Stimulated activated effector memory CD8-positive, alpha-beta T cell treated with anti-CD3 and anti-CD28 coated beads, Interleukin-12 subunit alpha, Interleukin-12 subunit beta, amount 100 ng/mL, for 72 hours (primary cell): ENCODE results near the gene PRSS56.
A peak's percentile ranks its signal among the peaks of the same experiment; 100 is the strongest.
"Not testable (repeated sequence)": the region's sequence is repeated elsewhere in the genome, so short reads cannot be mapped to it uniquely, and the experiment has no call there.

Experiments
- ATAC-seq: fragments of 150-1000 bp; cut with Tn5 transposase; 2 replicates; pipeline ENCODE4 v1.10.0; 2021
- DNase-seq, 2 donors: peaks; one replicate each; pipeline ENCODE4 v3.0.0; 2021 to 2022; ENCODE audit warnings: low spot score in 2 of 2
- H3K27ac Mint-ChIP-seq: one replicate; pipeline ENCODE4 v1.8.0; 2022; ENCODE audit warnings: mild to moderate bottlenecking, mixed read lengths
- H3K36me3 Mint-ChIP-seq: one replicate; pipeline ENCODE4 v1.8.0; 2022; ENCODE audit warnings: mild to moderate bottlenecking, mixed read lengths
- H3K4me1 Mint-ChIP-seq: one replicate; pipeline ENCODE4 v1.8.0; 2022; ENCODE audit warnings: mixed read lengths
- H3K4me3 Mint-ChIP-seq: one replicate; pipeline ENCODE4 v1.8.0; 2022; ENCODE audit warnings: mild to moderate bottlenecking, mixed read lengths
- H3K9me3 Mint-ChIP-seq: one replicate; pipeline ENCODE4 v1.8.0; 2022; ENCODE audit warnings: mixed read lengths

The PRSS56 gene

DNA sequence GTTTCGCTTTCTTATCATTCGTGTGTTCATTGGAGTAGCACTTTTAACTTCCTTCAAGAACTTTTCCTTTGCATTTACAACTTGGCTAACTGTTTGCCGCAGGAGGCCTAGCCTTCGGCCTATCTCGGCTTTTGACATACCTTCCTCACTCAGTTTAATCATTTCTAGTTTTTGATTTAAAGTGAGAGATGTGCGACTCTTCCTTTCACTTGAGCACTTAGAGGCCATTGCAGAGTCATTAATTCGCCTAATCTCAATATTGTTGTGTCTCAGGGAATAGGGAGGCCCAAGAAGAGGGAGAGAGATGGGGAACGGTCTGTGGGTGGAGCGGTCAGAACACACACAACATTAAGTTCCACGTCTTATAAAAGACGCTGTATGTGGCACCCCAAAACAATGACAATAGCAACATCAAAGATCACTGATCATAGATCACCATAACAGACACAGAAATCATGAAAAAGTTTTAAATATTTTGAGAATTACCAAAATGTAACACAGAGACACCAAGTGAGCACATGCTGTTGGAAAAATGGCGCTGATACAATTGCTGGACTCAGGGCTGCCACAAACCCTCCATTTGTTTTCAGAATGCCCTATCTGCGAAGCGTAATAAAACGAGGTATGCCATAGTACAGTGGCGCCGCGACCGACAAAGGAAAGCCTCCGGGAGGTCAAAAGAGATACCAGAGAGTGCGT, 29.6 kb downstream of the PRSS56 start:
- Mint-ChIP-seq H3K36me3 (peaks cover 52% of the 10 kb centered on the region), H3K4me3 (peak overlapping the region; percentile 89), H3K9me3 (no peaks in the 10 kb centered on the region), H3K4me1 (peaks cover 63% of the 10 kb centered on the region), H3K27ac (peak overlapping the region; percentile 98)
- ATAC-seq = no peak
- DNase-seq = no peak

DNA sequence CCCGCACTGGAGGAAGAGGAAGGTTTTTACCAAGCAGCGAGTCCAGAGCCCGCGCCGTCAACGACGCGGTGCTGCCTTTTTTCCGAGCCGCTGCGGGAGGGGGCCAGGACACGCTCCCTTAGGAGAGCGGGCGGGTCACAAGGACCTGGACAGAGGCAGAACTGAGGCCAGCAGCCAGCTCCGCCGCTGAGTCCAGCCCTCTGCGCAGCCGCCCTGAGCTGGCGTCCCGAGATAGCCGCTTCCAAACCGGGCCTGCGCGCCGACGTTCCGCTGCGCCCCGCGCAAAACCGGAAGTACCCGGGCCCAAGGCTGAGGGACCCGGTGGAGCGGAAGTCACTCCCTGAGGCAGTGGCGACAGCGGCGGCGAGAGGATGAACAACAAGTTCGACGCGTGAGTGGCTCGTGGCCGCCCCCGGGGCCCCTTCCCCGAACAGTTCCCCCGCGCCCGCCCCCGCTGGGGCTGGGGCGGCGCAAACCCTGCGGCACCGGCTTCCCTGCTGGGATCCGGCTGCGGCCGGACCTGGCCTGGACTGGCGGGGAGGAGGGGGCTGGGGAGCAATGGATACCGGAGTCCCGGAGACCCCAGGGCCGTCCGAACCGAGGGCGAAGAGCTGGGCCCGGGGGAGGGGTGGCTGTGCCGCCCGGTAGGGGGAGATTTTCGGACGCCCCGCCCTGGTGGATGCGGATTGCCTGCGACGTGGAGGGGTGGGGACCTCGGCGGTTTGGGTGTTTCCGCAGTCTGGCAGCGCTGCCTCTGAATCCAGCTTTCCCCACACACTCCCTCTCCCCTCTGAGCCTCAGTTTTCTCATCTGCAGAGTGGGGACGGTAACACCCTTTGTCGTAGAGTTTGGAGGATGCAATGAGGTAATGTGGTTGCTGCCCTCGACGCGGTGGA, 30.4 kb downstream of the PRSS56 start, which contains the start of the genes EIF4E2 and TIGD1:
EIF4E2 (plus strand) TSS at position 336 of the 896 bp plus-strand sequence; CDS start at position 372, 36 bp downstream.
TIGD1 (minus strand) TSS at position 204 of the 896 bp plus-strand sequence. CDS start 675 bp downstream, outside the sequence.
- H3K4me3 Mint-ChIP-seq = peak within 1 kb of the TSS; percentile 89
- H3K4me1 Mint-ChIP-seq = peaks cover 68% of the 10 kb centered on the region
- peak within 1 kb of the TSS; percentile 98 for H3K27ac Mint-ChIP-seq
- ATAC-seq (peak; percentile 96), DNase-seq (peak; percentile 85 to 94)
- H3K36me3 Mint-ChIP-seq = peaks cover 54% of the 10 kb centered on the region
- no peaks in the 10 kb centered on the region for H3K9me3 Mint-ChIP-seq

DNA sequence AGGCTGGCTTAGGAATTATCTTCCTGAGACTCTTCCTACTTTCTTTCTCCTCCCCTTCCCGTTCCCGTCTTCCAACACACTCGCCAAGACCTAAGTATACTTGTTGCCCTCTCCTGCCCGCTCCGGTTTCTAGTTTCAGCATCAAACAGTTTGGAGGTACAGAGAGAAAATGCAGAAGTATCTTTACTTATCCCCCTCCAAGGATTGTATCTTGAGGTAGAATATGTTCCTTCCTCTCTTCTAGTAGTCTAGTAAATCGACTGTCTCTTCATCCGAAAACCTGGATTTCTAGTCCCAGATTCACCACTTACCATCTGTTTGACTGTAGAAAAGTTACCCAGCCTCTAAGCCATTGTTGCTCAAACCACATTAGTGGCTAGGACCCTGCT, 31.1 kb downstream of the PRSS56 start:
- Mint-ChIP-seq H3K36me3 (peaks cover 57% of the 10 kb centered on the region), H3K4me3 (peak overlapping the region; percentile 89), H3K27ac (peak overlapping the region; percentile 98), H3K9me3 (no peaks in the 10 kb centered on the region), H3K4me1 (peaks cover 73% of the 10 kb centered on the region)
- no peak for ATAC-seq
- DNase-seq = no peak

DNA sequence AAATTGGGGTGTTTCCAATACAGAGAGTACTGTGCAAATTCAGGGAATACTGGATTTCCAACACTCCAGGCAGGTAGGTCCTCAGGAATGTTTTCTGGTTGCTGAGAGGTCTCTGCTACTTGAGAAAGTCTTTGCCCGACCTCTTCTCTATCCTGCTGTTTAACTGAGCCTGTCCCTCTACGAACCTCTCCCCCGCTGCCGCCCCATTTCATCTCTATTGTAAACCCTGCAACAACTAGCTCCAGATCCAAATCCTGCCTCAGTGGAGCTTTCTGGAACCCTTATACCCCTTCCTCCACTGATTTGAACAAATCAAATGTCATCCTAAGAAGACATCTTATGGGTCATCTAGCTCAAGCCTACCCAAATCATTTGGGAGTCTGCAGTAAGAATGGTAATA, 31.6 kb downstream of the PRSS56 start:
- peak overlapping the region; percentile 98 for H3K27ac Mint-ChIP-seq
- H3K36me3 Mint-ChIP-seq = peaks cover 57% of the 10 kb centered on the region
- H3K4me1 Mint-ChIP-seq = peaks cover 71% of the 10 kb centered on the region
- DNase-seq (no peak), ATAC-seq (no peak)
- no peaks in the 10 kb centered on the region for H3K9me3 Mint-ChIP-seq
- H3K4me3 Mint-ChIP-seq = peak overlapping the region; percentile 89

DNA sequence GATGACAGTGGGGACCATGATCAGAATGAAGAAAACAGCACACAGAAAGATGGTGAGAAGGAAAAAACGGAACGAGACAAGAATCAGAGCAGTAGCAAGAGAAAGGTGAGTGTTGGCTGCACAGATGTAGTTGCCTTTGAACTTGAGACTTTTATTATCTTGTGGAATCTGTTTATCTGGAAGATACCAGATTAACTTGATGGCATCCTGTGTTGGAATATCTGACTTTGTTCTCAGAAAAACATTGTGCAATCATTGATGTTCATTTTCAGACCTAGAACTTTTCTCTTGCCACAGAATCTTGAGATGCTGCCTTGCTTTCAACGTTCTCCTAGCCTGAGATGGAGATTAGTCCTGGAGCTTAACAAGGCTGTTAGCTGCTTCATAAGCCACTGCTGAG, 36.2 kb downstream of the PRSS56 start:
- ATAC-seq (no peak), DNase-seq (no peak)
- Mint-ChIP-seq H3K27ac (peak overlapping the region; percentile 35), H3K9me3 (no peaks in the 10 kb centered on the region), H3K36me3 (peaks cover 81% of the 10 kb centered on the region), H3K4me1 (peaks cover 45% of the 10 kb centered on the region), H3K4me3 (no peak overlapping the region)

DNA sequence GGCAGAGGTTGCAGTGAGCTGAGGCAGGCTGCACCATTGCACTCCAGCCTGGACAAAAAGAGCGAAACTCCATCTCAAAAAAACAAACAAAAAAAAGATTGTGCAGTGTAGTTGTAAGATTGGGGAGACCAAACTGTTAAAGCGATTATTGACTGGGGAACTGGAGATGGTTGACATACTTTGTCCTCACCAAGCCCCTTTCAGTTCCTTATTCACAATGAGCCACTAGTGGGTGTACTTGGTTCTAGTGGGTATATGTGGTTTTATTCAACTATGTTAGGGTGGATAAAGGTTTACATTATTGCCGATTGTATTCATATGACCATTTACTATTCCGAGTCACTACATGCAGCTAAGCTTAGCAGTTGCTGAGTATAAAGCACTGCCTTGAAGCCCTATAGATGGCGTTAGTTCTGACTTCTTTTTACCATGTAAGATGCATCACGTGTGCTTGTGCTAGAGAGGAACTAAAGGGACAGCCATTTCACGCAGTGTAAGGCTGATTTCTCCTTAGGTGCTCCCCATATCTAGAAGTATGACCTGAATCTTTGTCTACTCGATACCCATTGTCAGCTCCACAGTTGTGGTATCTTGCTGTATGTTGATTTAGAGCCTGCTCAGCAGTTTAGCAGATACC, 42.4 kb downstream of the PRSS56 start:
- DNase-seq (no peak), ATAC-seq (no peak)
- Mint-ChIP-seq H3K9me3 (no peaks in the 10 kb centered on the region), H3K36me3 (peaks cover 99% of the 10 kb centered on the region), H3K4me1 (no peaks in the 10 kb centered on the region), H3K4me3 (no peak overlapping the region), H3K27ac (no peak overlapping the region)

DNA sequence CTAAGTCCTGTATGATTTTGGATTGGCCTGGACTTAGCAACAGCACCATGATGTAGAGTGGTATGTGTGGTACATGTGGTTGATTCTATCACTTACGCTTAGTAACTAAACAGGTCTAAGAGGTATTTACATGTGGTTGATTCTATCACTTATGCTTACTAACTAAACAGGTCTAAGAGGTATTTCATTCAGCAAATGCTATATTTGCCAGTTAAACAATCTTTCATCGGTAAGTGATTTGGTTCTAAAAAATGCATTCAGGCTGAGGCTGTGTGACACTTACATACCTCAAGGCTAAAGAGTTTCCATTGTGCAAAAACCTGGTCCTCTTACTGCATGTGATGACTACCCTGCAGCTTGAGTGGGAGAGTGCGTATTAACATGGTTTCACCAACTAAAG, 43.4 kb downstream of the PRSS56 start:
- Mint-ChIP-seq H3K9me3 (no peaks in the 10 kb centered on the region), H3K36me3 (peaks cover 99% of the 10 kb centered on the region), H3K4me1 (no peaks in the 10 kb centered on the region), H3K27ac (no peak overlapping the region), H3K4me3 (no peak overlapping the region)
- DNase-seq = no peak
- peak; percentile 55 for ATAC-seq

DNA sequence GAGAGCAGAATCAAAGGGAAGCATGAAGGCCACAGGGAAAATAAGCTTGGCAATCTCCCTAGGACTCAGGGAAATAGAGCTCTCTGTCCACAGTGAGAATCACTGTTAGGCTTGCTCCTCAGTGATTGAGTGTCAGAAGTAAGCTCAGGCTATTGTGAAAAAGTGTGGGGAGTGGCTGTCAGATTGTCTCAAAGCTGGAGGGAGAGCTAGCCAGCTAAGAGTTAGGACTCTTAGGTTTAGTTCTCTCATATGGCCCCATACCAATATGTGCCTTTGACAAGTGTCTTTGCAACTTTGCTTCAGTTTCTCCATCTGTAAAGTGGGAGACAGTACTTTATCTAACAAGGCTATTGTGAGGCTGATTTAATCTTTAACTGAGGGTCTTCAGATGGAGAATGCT, 47.5 kb downstream of the PRSS56 start:
- no peaks in the 10 kb centered on the region for H3K9me3 Mint-ChIP-seq
- H3K4me1 Mint-ChIP-seq = no peaks in the 10 kb centered on the region
- DNase-seq (no peak), ATAC-seq (no peak)
- H3K27ac Mint-ChIP-seq = no peak overlapping the region
- no peak overlapping the region for H3K4me3 Mint-ChIP-seq
- H3K36me3 Mint-ChIP-seq = peaks cover 100% of the 10 kb centered on the region

DNA sequence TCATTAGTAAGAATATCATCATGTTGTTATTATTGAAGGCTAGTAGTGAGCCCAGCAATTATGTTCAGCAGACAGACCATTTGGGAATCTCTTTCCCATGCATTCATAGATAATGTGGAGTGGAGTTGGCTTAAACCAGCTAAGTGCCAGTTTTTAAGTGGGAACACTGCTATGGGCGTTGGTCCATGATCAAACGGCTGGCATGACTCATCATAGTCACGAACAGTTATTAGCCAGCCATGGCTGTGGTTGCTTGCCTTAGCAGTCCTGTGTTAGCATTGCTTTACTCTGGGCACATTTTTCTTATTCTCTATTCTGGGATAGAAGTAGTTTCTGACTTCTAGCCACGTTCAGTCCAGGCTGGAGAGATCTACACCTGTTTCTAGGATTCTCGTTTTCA, 48.0 kb downstream of the PRSS56 start:
- Mint-ChIP-seq H3K27ac (no peak overlapping the region), H3K36me3 (peaks cover 100% of the 10 kb centered on the region), H3K4me3 (no peak overlapping the region), H3K4me1 (no peaks in the 10 kb centered on the region), H3K9me3 (no peaks in the 10 kb centered on the region)
- DNase-seq (no peak), ATAC-seq (no peak)

DNA sequence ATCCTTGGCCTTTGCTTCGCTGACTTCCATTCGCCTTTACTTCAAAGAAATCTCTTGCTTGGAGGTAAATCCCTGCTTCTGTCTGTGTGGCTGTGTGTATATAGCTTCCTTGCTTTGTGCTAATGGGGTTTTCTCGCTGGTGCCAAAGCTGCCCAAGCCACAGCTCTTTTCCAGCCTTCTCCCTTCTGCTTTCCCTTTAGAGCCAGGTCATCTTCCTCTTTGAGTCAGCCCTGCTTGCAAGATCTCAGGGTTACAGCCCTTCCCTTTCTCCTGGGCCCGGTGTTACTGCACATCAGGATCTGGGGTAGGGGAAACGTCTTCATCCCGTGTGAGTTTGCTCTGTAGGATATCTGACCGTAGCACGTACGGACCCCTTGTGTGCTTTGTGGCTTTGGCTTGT, 49.4 kb downstream of the PRSS56 start:
- Mint-ChIP-seq H3K4me3 (no peak overlapping the region), H3K36me3 (peaks cover 100% of the 10 kb centered on the region), H3K9me3 (no peaks in the 10 kb centered on the region), H3K4me1 (no peaks in the 10 kb centered on the region), H3K27ac (no peak overlapping the region)
- no peak for DNase-seq
- no peak for ATAC-seq

DNA sequence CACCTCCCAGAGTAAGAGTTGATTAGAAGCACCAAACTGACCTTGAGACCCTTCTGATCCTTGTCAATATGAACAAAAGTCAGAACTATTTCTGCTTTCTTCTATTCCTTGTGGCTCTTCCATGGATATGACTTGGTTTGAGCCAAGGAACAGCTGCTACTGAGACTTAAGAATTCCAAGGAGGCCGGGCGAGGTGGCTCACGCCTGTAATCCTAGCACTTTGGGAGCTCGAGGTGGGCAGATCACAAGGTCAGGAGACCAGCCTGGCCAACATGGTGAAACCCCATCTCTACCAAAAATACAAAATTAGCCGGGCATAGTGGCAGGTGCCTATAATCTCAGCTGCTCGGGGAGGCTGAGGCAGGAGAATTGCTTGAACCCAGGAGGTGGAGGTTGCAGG, 50.3 kb downstream of the PRSS56 start:
- not testable (repeated sequence) for H3K9me3 Mint-ChIP-seq, H3K27ac Mint-ChIP-seq, ATAC-seq, DNase-seq, H3K4me1 Mint-ChIP-seq, H3K4me3 Mint-ChIP-seq
- peaks cover 100% of the 10 kb centered on the region for H3K36me3 Mint-ChIP-seq

DNA sequence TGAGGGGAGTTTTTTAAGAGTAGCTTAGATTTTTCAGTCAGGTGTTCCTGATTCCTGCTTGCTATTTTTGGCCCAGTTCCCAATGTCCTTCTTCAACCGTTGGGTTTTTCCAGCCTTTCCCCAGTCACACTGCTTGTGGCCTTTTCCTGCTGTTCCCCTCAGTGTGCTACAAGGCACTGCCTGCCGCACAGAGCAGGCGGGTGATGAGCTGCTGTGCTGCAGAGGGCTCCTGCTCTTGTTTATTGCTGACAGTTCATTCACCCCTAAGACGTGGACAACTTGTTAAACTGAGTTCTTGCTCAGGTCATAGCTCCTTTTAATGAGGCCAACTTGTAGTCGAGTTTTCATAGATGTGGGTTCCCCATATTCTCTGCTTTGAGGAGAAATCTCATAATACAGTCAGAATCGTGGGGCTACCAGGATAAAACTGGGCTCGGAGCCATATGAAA, 50.9 kb downstream of the PRSS56 start:
- no peaks in the 10 kb centered on the region for H3K4me1 Mint-ChIP-seq
- peaks cover 98% of the 10 kb centered on the region for H3K36me3 Mint-ChIP-seq
- ATAC-seq (no peak), DNase-seq (no peak)
- no peak overlapping the region for H3K4me3 Mint-ChIP-seq
- H3K27ac Mint-ChIP-seq = peak overlapping the region; percentile 12
- H3K9me3 Mint-ChIP-seq = no peaks in the 10 kb centered on the region

DNA sequence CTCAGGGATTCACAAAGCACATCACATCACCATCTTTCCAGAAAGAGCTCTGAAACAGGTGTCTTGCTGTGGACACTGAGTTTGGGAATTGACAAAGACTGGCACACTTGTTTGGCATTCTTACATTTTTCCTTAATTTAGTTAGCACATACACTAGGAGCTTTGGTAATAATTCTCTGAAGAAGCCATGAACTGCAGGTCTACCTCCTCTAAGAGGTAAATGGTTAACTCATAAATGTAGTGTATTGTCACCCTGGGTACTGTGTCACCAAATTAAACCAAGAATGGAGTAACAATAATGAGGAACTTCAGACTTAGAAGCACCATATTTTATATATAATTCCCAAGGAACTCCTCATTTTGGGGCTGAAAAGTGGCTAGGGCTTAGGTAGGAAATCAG, 52.9 kb downstream of the PRSS56 start:
- Mint-ChIP-seq H3K36me3 (peaks cover 86% of the 10 kb centered on the region), H3K27ac (no peak overlapping the region)

DNA sequence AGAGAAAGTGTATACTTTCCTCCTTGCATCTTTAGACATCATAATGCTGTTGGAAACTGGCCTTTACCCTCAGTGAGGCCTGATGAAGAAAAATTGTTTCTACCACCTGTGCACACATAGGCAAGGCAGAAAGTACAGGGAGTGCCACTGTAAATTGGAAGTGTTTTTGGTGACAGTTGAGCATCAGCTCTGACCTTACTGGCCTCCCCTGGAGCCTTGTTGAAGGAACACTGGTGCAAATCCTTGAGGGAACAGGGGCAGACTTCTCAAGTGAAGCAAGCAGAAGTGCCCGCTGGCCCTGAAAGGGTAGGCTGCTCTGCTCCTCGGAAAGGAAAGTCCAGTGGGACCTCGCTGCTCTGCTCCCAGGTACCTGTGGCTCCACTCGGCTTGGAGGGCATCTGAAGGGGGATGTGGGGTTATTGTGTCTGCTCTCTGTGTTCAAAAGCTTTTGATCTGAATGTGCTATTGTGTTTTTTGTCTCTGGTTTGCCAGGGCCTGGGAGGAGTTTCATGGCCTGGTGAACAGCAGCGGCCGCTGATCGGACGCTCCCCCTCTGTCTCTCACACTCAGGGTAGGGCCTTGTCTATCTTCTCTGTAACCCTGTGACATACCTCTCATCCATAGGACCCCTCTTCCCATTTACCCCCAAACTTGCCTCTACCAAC, 53.7 kb downstream of the PRSS56 start:
- peaks cover 81% of the 10 kb centered on the region for H3K36me3 Mint-ChIP-seq
- H3K27ac Mint-ChIP-seq = peak overlapping the region; percentile 45
- H3K4me1 Mint-ChIP-seq = no peaks in the 10 kb centered on the region
- DNase-seq (no peak), ATAC-seq (no peak)
- H3K9me3 Mint-ChIP-seq = no peaks in the 10 kb centered on the region
- no peak overlapping the region for H3K4me3 Mint-ChIP-seq

More for the DNA sequence above, 52.9 kb downstream of the PRSS56 start:
- Mint-ChIP-seq H3K9me3 (no peaks in the 10 kb centered on the region), H3K4me3 (no peak overlapping the region), H3K4me1 (no peaks in the 10 kb centered on the region)
- no peak for DNase-seq
- no peak for ATAC-seq
